ENCODE measurements around the gene DENND1A.

DNA sequence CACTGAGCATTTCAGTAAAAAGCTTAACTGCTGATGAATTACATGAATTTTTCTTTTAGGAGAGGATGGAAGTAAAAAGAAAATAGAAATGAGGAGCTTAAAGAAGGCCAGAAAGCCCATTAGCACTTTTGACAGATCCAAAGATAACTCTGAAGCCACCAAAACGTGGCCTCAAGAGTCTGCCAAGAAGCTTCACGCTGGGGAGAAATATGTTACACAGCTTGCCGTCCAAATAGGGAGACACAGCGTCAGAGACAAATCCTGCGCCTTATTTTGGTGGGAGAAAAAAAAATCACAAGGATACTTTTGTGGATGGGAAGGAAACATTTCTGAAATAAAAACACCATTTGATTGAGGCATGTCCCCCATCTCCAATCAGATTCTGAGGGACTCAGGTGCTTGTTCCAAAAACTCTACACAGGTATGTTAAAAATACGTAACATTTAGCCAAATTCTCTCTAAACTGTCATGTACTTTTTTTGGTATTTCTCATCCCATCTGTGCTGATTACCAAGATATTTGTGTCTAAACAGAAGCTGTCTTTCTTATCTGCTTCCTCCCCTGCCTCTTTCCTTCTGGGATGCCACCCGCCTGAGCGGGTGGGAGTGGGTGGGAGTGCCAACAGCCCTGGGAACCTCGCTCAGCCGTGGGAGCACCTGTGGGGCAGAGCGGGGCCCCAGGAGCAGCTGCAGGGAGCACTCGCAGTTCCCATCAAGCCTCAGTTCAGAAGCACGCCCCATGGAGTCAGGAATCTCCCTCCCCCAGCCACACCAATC lies 275.5 kb downstream of the DENND1A start:
- TF ChIP-seq, protein P1, sequence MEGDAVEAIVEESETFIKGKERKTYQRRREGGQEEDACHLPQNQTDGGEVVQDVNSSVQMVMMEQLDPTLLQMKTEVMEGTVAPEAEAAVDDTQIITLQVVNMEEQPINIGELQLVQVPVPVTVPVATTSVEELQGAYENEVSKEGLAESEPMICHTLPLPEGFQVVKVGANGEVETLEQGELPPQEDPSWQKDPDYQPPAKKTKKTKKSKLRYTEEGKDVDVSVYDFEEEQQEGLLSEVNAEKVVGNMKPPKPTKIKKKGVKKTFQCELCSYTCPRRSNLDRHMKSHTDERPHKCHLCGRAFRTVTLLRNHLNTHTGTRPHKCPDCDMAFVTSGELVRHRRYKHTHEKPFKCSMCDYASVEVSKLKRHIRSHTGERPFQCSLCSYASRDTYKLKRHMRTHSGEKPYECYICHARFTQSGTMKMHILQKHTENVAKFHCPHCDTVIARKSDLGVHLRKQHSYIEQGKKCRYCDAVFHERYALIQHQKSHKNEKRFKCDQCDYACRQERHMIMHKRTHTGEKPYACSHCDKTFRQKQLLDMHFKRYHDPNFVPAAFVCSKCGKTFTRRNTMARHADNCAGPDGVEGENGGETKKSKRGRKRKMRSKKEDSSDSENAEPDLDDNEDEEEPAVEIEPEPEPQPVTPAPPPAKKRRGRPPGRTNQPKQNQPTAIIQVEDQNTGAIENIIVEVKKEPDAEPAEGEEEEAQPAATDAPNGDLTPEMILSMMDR (conservative IDR thresholded peaks at IDR 0.05; ENCODE audit: low read depth, low read length), result no peak
- no peak for TF ChIP-seq EZH2 (IDR thresholded peaks at IDR 0.05; ENCODE audit: low read length, unreplicated experiment)

Data from PC-3 (cell line).